Breast epithelium (tissue), 4 donors: Measurements from ENCODE around the gene AHRR. TPM values are rescaled to one million over a fixed set of nuclear protein-coding genes. Genes with fewer than 3 reads are reported as not detected.

Source experiments
- DNase-seq, 2 donors: peaks; one replicate each; pipeline ENCODE4 v3.0.0-alpha.2; 2019; ENCODE audit warnings: low spot score in 2 of 2
- H3K27ac ChIP-seq, 2 donors: fragments of 200-600 bp; sonication (generic) in 1 of 2; one replicate each; pipeline ENCODE4 v1.5.1; 2016 to 2019; ENCODE audit warnings: mild to moderate bottlenecking in 1 of 2
- H3K27me3 ChIP-seq, 2 donors: fragments of 200-600 bp; sonication (generic) in 1 of 2; one replicate each; pipeline versions ENCODE4 v1.5.1 to v1.6.0; 2017 to 2019; ENCODE audit warnings: control low read depth in 1 of 2, mild to moderate bottlenecking in 1 of 2
- H3K36me3 ChIP-seq: fragments of 200-600 bp; one replicate; pipeline ENCODE4 v1.5.1; 2019
- H3K4me1 ChIP-seq, 2 donors: fragments of 200-600 bp; sonication (generic); one replicate each; pipeline ENCODE4 v1.5.1; 2016 to 2019; ENCODE audit warnings: control low read depth in 1 of 2
- H3K4me3 ChIP-seq, 3 donors: fragments of 200-600 bp; sonication (generic); 1 replicate in 2 of 3; 2 replicates in 1 of 3; pipeline ENCODE4 v1.5.1; 2016 to 2019; ENCODE audit warnings: mild to moderate bottlenecking in 3 of 3, moderate library complexity in 2 of 3
- H3K9me3 ChIP-seq, 2 donors: fragments of 200-600 bp; sonication (generic) in 1 of 2; one replicate each; pipeline ENCODE4 v1.5.1; 2016 to 2019; ENCODE audit warnings: control low read depth in 1 of 2
- POLR2A ChIP-seq: fragments of 450-650 bp; IDR thresholded peaks from one replicate; pipeline ENCODE4 v1.6.1; 2016; ENCODE audit warnings: antibody characterized with exemption, mild to moderate bottlenecking, moderate library complexity
- POLR2AphosphoS5 ChIP-seq, 3 donors: sonication (generic); formaldehyde crosslinking; IDR thresholded peaks; one replicate each; pipeline ENCODE4 v1.6.1; 2017; ENCODE audit warnings: antibody characterized with exemption in 3 of 3
- intact Hi-C: fragments of 100-400 bp; cut with DNase I; formaldehyde crosslinking; loops from one replicate; pipeline ENCODE4 v1.15.1; 2023; ENCODE audit warnings: low total_unique reads
- total RNA-seq, 3 donors: library from RNA; depleted of rRNA; stranded (reverse); fragments of >200 nt; gene quantifications; one replicate each; pipeline ENCODE4 v1.1.0, GENCODE V29; 2016
- TF ChIP-seq, protein P1 (sequence below), 3 donors: fragments of 450-650 bp; IDR thresholded peaks; one replicate each; pipeline ENCODE4 v1.5.1; 2016 to 2017; ENCODE audit warnings: antibody characterized with exemption in 3 of 3, mild to moderate bottlenecking in 3 of 3, moderate library complexity in 3 of 3

The AHRR gene
- total RNA-seq, 3 donors from 2014 or later = 0.88 to 0.98 TPM; not detected in 1

DNA sequence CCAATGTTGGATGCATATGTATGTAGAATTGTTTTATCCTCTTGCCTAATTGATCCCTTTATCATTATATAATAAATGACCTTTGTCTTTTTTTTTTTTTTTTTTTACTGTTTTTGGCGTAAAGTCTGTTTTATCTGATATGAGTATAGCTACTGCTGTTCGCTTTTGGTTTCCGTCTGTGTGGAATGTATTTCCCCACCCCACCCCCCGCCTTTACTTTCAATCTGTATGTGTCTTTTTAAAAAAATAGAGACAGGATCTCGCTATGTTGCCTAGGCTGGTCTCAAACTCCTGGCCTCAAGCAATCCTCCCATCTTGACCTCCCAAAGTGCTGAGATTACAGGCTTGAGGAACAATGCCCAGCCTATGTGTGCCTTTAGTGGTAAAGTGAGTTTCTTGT, 11.3 kb downstream of the AHRR start:
- TF ChIP-seq, protein P1, sequence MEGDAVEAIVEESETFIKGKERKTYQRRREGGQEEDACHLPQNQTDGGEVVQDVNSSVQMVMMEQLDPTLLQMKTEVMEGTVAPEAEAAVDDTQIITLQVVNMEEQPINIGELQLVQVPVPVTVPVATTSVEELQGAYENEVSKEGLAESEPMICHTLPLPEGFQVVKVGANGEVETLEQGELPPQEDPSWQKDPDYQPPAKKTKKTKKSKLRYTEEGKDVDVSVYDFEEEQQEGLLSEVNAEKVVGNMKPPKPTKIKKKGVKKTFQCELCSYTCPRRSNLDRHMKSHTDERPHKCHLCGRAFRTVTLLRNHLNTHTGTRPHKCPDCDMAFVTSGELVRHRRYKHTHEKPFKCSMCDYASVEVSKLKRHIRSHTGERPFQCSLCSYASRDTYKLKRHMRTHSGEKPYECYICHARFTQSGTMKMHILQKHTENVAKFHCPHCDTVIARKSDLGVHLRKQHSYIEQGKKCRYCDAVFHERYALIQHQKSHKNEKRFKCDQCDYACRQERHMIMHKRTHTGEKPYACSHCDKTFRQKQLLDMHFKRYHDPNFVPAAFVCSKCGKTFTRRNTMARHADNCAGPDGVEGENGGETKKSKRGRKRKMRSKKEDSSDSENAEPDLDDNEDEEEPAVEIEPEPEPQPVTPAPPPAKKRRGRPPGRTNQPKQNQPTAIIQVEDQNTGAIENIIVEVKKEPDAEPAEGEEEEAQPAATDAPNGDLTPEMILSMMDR (IDR thresholded peaks at IDR 0.05) = no peak
- no peak for TF ChIP-seq POLR2AphosphoS5 (IDR thresholded peaks at IDR 0.05)
- no peak for TF ChIP-seq POLR2A
- H3K4me3 ChIP-seq = no peak overlapping the region

DNA sequence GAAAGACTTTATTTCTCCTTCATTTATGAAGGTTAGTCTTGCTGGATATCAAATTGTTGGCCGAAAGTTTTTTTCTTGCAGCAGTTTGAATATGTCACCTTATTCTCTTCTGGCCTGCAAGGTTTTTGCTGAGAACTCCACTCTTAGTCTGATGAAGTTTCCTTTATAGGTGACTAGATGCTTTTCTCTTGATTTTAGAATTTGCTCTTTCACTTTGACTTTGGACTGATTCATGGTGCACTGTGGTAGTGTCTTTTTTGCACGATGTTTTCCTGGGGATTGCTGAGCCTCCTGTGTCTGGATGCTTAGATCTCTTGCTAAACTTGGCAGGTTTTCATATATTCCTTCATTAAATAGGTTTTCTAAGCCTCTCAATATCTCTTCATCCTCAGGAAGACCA, 12.4 kb downstream of the AHRR start:
- intact Hi-C loops = no loop called here
- H3K4me1 ChIP-seq = no peaks in the 10 kb centered on the region
- H3K36me3 ChIP-seq = no peaks in the 10 kb centered on the region
- no peaks in the 10 kb centered on the region for H3K27me3 ChIP-seq
- no peak for DNase-seq
- no peaks in the 10 kb centered on the region for H3K9me3 ChIP-seq
- H3K4me3 ChIP-seq = no peak overlapping the region
- H3K27ac ChIP-seq = no peak overlapping the region
- TF ChIP-seq POLR2A (no peak), POLR2AphosphoS5 (IDR thresholded peaks at IDR 0.05) (no peak)
- TF ChIP-seq, protein P1 (IDR thresholded peaks at IDR 0.05) = no peak

More for the DNA sequence above, 11.3 kb downstream of the AHRR start:
- intact Hi-C loops = no loop called here
- Histone ChIP-seq H3K4me1 (no peaks in the 10 kb centered on the region), H3K27ac (no peak overlapping the region), H3K9me3 (no peaks in the 10 kb centered on the region), H3K27me3 (no peaks in the 10 kb centered on the region), H3K36me3 (no peaks in the 10 kb centered on the region)
- no peak for DNase-seq

DNA sequence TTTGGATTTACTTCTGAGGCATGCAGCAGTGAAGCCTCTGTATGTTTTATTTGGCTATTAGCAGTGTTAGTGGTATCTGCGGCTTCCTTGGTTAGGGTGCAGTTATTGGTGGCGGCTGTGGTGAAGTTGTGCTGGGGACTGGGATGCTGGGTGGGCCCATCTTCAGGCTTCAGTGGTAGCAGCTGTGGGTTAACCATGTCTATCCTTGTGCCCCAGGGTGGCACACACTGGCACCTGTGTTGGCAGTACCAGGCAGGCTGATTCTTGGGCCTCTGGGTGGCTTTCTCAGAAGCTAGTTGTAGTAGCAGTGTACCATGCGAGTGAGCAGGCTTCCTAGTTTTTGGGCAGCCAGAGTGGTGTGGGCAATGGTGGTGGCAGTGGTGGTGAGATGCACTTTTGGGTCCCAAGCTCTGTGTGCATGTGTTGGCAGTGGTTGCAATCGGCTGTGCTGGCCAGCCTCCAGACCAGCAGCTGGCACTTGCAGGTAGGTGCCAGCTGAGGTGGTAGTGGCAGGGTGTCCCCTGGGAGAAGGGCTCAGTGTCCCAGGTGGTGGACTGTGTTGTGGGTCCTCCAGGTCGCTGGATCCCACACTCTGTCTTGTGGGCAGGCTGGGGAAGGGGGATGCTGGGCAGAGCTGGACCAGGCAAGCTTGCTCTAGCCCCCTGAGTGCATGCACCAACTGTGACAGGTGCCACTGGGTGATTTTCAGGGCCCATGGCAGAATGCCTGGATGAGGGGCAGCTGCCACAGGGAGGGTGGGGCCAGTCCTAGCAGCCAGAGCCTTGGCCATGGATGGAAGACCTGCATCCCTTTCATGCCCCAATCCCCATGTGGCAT, 13.6 kb downstream of the AHRR start:
- no peak for TF ChIP-seq POLR2A
- H3K9me3 ChIP-seq = no peaks in the 10 kb centered on the region
- intact Hi-C loops = no loop called here
- no peaks in the 10 kb centered on the region for H3K36me3 ChIP-seq
- DNase-seq = peak in 1 of 2 donors; percentile 0
- H3K27ac ChIP-seq = no peak overlapping the region
- H3K27me3 ChIP-seq = no peaks in the 10 kb centered on the region
- no peaks in the 10 kb centered on the region for H3K4me1 ChIP-seq
- no peak overlapping the region for H3K4me3 ChIP-seq

GRCh38 chr5:335740-336038, 14.2 kb downstream of the AHRR start:
- no peak for DNase-seq
- intact Hi-C loops = no loop called here
- no peak overlapping the region for H3K4me3 ChIP-seq
- no peaks in the 10 kb centered on the region for H3K4me1 ChIP-seq
- no peaks in the 10 kb centered on the region for H3K36me3 ChIP-seq
- no peaks in the 10 kb centered on the region for H3K27me3 ChIP-seq
- TF ChIP-seq, protein P1 (IDR thresholded peaks at IDR 0.05) = no peak
- H3K9me3 ChIP-seq = no peaks in the 10 kb centered on the region
- H3K27ac ChIP-seq = no peak overlapping the region

- TF ChIP-seq, protein P1 (IDR thresholded peaks at IDR 0.05) = no peak
- no peak for TF ChIP-seq POLR2AphosphoS5 (IDR thresholded peaks at IDR 0.05)
- TF ChIP-seq POLR2A = no peak
- intact Hi-C loops = no loop called here
Observed at GRCh38 chr5:337563-338130, 16.1 kb downstream of the AHRR start.

More at GRCh38 chr5:337563-338130, 16.1 kb downstream of the AHRR start:
- H3K9me3 ChIP-seq = no peaks in the 10 kb centered on the region
- no peaks in the 10 kb centered on the region for H3K27me3 ChIP-seq
- H3K4me1 ChIP-seq = no peaks in the 10 kb centered on the region
- H3K27ac ChIP-seq = no peak overlapping the region
- no peaks in the 10 kb centered on the region for H3K36me3 ChIP-seq
- DNase-seq = peak in 1 of 2 donors; percentile 7
- H3K4me3 ChIP-seq = no peak overlapping the region
